Measurements from ENCODE around the gene DUSP16.

DUSP16 gene

DNA sequence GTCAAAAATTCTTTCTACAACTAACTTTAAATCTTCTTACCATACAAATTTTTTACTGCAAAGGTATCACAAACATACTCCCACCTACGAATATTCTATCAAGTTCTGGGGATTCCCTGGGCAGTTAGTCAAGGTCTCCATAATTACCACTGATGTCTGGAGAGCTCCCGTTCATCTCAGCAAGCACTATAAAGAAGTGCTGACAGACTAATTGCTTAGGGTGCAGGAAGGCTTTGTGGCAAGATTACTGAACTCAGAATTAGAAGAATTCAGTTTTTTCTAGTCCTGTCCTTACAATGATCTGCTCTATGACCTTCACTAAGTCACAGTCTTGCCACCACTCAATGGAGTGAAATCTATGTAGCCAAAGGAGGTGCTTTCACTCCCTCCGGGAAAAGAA, 61.5 kb downstream of the DUSP16 start:
- TF ChIP-seq TAF1 (IDR thresholded peaks at IDR 0.05; ENCODE audit: borderline replicate concordance, low read depth, low read length) (no peak), POLR2AphosphoS5 (IDR thresholded peaks at IDR 0.05; ENCODE audit: low read depth, low read length) (no peak), POLR2A (IDR thresholded peaks at IDR 0.05; ENCODE audit: low read depth, low read length) (no peak)
- FAIRE-seq = no peak
- DNase-seq (ENCODE audit: insufficient read length) = no peak

DNA sequence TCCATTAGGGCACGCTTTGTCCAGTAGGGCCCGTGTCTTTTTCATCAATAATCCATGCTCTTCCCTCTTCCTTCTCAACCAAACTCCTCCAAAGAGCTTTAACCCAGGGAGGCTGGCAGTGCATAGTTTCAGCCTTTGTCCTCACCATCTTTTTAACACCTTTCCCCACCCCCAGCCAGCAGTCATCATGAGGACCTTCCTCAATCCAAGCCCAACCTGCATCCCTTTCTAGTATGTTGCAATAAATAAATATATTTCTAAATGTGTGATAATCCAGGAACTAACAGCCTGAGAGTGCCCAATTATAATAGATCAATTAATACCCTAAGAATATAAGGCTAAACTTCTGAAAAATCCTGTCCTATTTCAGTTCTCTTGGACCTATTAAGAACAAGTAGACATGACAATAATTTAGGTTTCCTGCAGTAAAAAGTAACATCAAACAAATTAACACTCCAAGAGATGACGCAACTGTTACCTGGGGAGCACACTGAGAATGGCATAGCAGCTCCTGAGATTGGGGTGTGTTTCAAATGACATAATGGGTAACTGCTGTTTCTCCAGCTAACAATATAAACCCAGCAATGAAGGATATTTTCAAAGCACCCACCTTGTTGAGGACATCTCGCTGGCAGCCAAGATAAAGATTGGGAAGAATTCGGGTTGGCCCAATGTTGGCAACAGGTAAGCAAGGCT, 62.6 kb downstream of the DUSP16 start:
- no peak for FAIRE-seq
- TF ChIP-seq POLR2AphosphoS5 (IDR thresholded peaks at IDR 0.05; ENCODE audit: low read depth, low read length) (no peak), TAF1 (IDR thresholded peaks at IDR 0.05; ENCODE audit: borderline replicate concordance, low read depth, low read length) (no peak), POLR2A (IDR thresholded peaks at IDR 0.05; ENCODE audit: low read depth, low read length) (no peak)
- DNase-seq (ENCODE audit: insufficient read length) = no peak

- FAIRE-seq (no peak), DNase-seq (ENCODE audit: insufficient read length) (no peak)
- TF ChIP-seq TAF1 (IDR thresholded peaks at IDR 0.05; ENCODE audit: borderline replicate concordance, low read depth, low read length) (no peak), POLR2AphosphoS5 (IDR thresholded peaks at IDR 0.05; ENCODE audit: low read depth, low read length) (no peak), POLR2A (IDR thresholded peaks at IDR 0.05; ENCODE audit: low read depth, low read length) (no peak)
Measured at GRCh38 chr12:12498210-12498609, 64.5 kb downstream of the DUSP16 start.

DNA sequence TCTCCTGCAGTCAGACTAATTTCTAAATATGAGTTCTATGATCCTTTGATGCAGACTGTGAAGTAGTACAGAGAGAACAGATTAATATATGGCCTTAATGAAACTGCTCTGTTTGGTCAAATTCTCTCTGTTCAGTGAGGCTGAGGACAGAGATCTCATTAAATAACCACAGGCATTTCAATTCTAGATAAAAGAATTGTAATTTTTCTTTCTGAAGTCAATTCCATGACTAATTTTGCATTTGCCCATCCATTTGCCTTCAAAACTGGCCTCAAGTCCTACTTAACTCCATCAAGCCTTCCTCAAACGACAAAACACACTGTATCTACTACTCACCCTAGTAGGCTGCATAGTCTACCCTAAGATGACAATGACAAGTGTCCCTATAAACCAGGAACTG, 67.1 kb downstream of the DUSP16 start:
- TF ChIP-seq POLR2A (IDR thresholded peaks at IDR 0.05; ENCODE audit: low read depth, low read length) (no peak), POLR2AphosphoS5 (IDR thresholded peaks at IDR 0.05; ENCODE audit: low read depth, low read length) (no peak), TAF1 (IDR thresholded peaks at IDR 0.05; ENCODE audit: borderline replicate concordance, low read depth, low read length) (no peak)
- no peak for FAIRE-seq

GRCh38 chr12:12492547-12492946, 70.1 kb downstream of the DUSP16 start:
- FAIRE-seq (no peak), DNase-seq (ENCODE audit: insufficient read length) (no peak)
- TF ChIP-seq POLR2A (IDR thresholded peaks at IDR 0.05; ENCODE audit: low read depth, low read length) = no peak
- TF ChIP-seq POLR2AphosphoS5 (IDR thresholded peaks at IDR 0.05; ENCODE audit: low read depth, low read length) = no peak
- no peak for TF ChIP-seq TAF1 (IDR thresholded peaks at IDR 0.05; ENCODE audit: borderline replicate concordance, low read depth, low read length)

More for the DNA sequence above, 67.1 kb downstream of the DUSP16 start:
- DNase-seq (ENCODE audit: insufficient read length) = no peak

GRCh38 chr12:12491606-12492005, 71.1 kb downstream of the DUSP16 start:
- TF ChIP-seq POLR2AphosphoS5 (IDR thresholded peaks at IDR 0.05; ENCODE audit: low read depth, low read length) = no peak
- no peak for TF ChIP-seq POLR2A (IDR thresholded peaks at IDR 0.05; ENCODE audit: low read depth, low read length)
- no peak for TF ChIP-seq TAF1 (IDR thresholded peaks at IDR 0.05; ENCODE audit: borderline replicate concordance, low read depth, low read length)
- FAIRE-seq (no peak), DNase-seq (ENCODE audit: insufficient read length) (no peak)

DNA sequence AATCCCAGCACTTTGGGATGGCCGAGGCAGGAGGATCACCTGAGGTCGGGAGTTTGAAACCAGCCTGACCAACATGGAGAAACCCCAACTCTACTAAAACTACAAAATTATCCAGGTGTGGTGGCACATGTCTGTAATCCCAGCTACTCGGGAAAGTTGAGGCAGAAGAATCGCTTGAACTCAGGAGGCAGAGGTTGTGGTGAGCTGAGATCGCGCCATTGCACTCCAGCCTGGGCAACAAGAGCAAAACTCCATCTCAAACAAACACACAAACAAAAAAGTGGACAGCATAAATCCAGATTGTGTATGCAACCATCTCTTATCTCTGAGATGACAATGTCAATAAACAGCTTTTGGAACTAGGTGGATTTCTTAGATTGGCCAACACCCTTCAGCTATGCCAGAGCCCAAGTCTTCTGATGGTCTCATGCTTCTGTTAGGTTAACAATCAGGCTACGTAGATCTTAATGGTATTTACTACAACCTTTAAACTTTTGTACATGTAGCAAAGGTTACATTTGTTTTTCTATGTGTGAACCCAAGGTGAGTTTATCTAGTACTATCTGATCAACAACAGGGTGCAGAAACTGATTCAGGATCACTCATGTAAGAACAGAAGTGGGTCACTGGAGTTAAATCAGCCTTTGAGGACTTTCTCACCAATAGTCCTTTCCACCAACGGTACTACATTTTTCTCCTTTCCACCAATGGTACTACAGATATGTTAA, 73.7 kb downstream of the DUSP16 start:
- FAIRE-seq = no peak
- TF ChIP-seq POLR2AphosphoS5 (IDR thresholded peaks at IDR 0.05; ENCODE audit: low read depth, low read length) (no peak), POLR2A (IDR thresholded peaks at IDR 0.05; ENCODE audit: low read depth, low read length) (no peak), TAF1 (IDR thresholded peaks at IDR 0.05; ENCODE audit: borderline replicate concordance, low read depth, low read length) (no peak)

GRCh38 chr12:12488296-12488695, 74.4 kb downstream of the DUSP16 start:
- DNase-seq (ENCODE audit: insufficient read length) (no peak), FAIRE-seq (no peak)
- no peak for TF ChIP-seq POLR2AphosphoS5 (IDR thresholded peaks at IDR 0.05; ENCODE audit: low read depth, low read length)
- TF ChIP-seq POLR2A (IDR thresholded peaks at IDR 0.05; ENCODE audit: low read depth, low read length) = no peak
- no peak for TF ChIP-seq TAF1 (IDR thresholded peaks at IDR 0.05; ENCODE audit: borderline replicate concordance, low read depth, low read length)

More for the DNA sequence above, 73.7 kb downstream of the DUSP16 start:
- no peak for DNase-seq (ENCODE audit: insufficient read length)

DNA sequence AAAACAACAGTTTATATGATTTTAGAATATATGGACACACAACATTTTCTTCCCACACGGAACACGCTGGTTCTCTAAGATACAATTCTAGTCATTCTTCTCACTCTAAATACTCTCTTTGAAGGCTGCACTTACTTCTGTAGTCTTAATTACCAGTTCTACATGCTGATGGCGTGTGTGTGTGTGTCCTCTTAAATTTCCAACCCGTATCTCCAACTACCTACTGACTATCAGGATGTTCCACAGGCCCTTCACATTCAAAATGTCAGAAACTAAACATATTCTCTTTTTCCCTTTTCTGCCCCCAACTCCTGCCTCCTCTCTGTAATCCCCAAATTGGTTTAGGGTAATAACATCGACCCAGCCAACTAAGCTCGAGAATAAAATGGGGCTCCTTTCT, 75.2 kb downstream of the DUSP16 start:
- no peak for TF ChIP-seq TAF1 (IDR thresholded peaks at IDR 0.05; ENCODE audit: borderline replicate concordance, low read depth, low read length)
- TF ChIP-seq POLR2A (IDR thresholded peaks at IDR 0.05; ENCODE audit: low read depth, low read length) = no peak
- TF ChIP-seq POLR2AphosphoS5 (IDR thresholded peaks at IDR 0.05; ENCODE audit: low read depth, low read length) = no peak
- DNase-seq (ENCODE audit: insufficient read length) (no peak), FAIRE-seq (no peak)

DNA sequence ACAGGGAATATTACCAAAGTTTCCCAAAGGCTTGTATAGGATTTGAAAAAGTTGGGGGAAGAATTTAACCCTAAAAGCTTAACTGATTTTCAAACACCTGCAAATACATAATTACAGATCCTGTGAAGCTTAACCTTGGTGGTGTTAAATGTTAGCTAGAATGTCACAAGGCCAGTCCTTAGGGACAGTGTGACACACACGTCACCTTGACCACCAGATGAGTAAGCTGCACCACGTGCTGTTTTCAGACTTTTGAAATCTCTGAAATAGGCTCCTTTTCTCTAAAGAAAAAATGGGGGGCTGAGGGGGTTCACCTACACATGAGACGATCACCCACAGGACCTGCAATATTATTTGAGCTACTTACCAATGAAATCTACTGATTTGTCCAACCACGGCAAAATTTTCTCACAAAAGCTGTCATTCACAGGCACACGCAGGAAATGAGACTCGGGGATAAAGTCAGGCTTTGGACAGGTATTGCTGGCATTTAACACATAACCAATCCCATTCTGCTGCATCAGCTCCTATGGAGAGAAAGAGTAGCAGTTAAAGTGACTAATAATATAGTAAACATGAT, 75.9 kb downstream of the DUSP16 start:
- FAIRE-seq (no peak), DNase-seq (ENCODE audit: insufficient read length) (no peak)
- TF ChIP-seq TAF1 (IDR thresholded peaks at IDR 0.05; ENCODE audit: borderline replicate concordance, low read depth, low read length) = no peak
- TF ChIP-seq POLR2AphosphoS5 (IDR thresholded peaks at IDR 0.05; ENCODE audit: low read depth, low read length) = no peak
- no peak for TF ChIP-seq POLR2A (IDR thresholded peaks at IDR 0.05; ENCODE audit: low read depth, low read length)

DNA sequence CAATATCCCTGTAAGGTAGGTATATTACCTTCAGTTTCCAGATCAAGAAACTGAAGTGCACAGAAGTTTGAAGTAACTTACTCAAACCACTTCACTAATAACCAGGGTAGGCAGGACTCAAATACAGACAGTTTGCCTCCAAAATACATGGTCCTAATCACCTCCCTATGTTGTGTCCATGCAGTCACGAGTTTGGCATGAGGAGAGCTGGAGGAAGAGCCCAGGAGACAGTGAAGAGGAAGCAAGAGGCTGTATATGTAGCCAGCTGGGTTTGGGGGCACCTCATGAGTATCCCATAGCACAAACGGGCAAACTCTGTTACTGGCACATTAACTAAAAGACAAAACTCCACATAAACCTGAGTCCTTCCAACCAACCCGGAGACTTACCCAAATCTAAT, 79.2 kb downstream of the DUSP16 start:
- DNase-seq (ENCODE audit: insufficient read length) (no peak), FAIRE-seq (no peak)
- TF ChIP-seq TAF1 (IDR thresholded peaks at IDR 0.05; ENCODE audit: borderline replicate concordance, low read depth, low read length) = no peak

- TF ChIP-seq POLR2A (IDR thresholded peaks at IDR 0.05; ENCODE audit: low read depth, low read length) (no peak), POLR2AphosphoS5 (IDR thresholded peaks at IDR 0.05; ENCODE audit: low read depth, low read length) (no peak), TAF1 (IDR thresholded peaks at IDR 0.05; ENCODE audit: borderline replicate concordance, low read depth, low read length) (no peak)
- FAIRE-seq (no peak), DNase-seq (ENCODE audit: insufficient read length) (no peak)
Measured at GRCh38 chr12:12482959-12483358, 79.7 kb downstream of the DUSP16 start.

All from GM12892 (cell line).